Kidney (tissue), 14 donors: ENCODE results near the gene PAIP2B. TPM values are rescaled to one million over a fixed set of nuclear protein-coding genes. Genes with fewer than 3 reads are reported as not detected.
A peak's percentile ranks its signal among the peaks of the same experiment; 100 is the strongest.
"Not testable (repeated sequence)": the region's sequence is repeated elsewhere in the genome, so short reads cannot be mapped to it uniquely, and the experiment has no call there.

ENCODE experiments used
- DNase-seq, 5 donors: peaks; one replicate each; pipeline ENCODE4 v3.0.0-alpha.2; 2013 to 2020
- FAIRE-seq: peaks from 2 replicates; lab custom pipeline; 2012; peaks lifted over from hg19 to GRCh38; lab: Jason Lieb, UNC
- H3K27ac ChIP-seq, 2 donors: one replicate each; pipeline ENCODE4 v1.7.0; 2013; ENCODE audit warnings: low read depth in 2 of 2, low read length in 2 of 2, inconsistent platforms in 1 of 2
- H3K27me3 ChIP-seq: one replicate; pipeline ENCODE4 v1.7.1; 2013; ENCODE audit warnings: low read length, inconsistent platforms; ENCODE audit not compliant: control insufficient read depth, insufficient read depth
- H3K36me3 ChIP-seq, 3 donors: one replicate each; pipeline versions ENCODE4 v1.7.0 to v1.7.1; 2013; ENCODE audit warnings: low read length in 3 of 3, control low read depth in 1 of 3, inconsistent platforms in 1 of 3; ENCODE audit not compliant: insufficient read depth in 3 of 3, control insufficient read depth in 2 of 3
- H3K4me1 ChIP-seq, 3 donors: one replicate each; pipeline versions ENCODE4 v1.7.0 to v1.7.1; 2013; ENCODE audit warnings: low read length in 3 of 3, inconsistent platforms in 1 of 3, low read depth in 1 of 3; ENCODE audit not compliant: control insufficient read depth in 2 of 3, insufficient read depth in 2 of 3
- H3K4me3 ChIP-seq, 3 donors: one replicate each; pipeline versions ENCODE4 v1.7.0 to v1.8.1; 2013; ENCODE audit warnings: low read length in 3 of 3, control low read depth in 1 of 3, inconsistent platforms in 1 of 3
- H3K9ac ChIP-seq, 3 donors: one replicate each; pipeline versions ENCODE4 v1.7.0 to v1.7.1; 2013; ENCODE audit warnings: low read length in 3 of 3, control low read depth in 1 of 3, inconsistent platforms in 1 of 3
- H3K9me3 ChIP-seq, 3 donors: one replicate each; pipeline versions ENCODE4 v1.7.0 to v1.7.1; 2013; ENCODE audit warnings: low read length in 3 of 3, control low read depth in 1 of 3, inconsistent platforms in 1 of 3; ENCODE audit not compliant: control insufficient read depth in 2 of 3, insufficient read depth in 1 of 3
- intact Hi-C: fragments of 100-400 bp; cut with DNase I; formaldehyde crosslinking; loops from one replicate; pipeline ENCODE4 v1.11.1; 2022
- polyA plus RNA-seq: library from polyadenylated mRNA; stranded (reverse); fragments of 350-450 nt; fragmentation: Illumina TruSeq; extraction: RNeasy Lipid Tissue Mini Kit (QIAGEN cat#74804); gene quantifications from one replicate; pipeline ENCODE4 v1.2.3, GENCODE V29; 2014; ENCODE audit warnings: low read depth, low replicate concordance; ENCODE audit not compliant: insufficient read depth
- total RNA-seq: library from RNA; stranded (reverse); fragmentation: NEBNext Ultra II Directional; extraction: Animal tissue kit (Norgen Biotek cat#: 25700); gene quantifications from one replicate; pipeline ENCODE4 v1.2.1, GENCODE V29; 2021
- TF ChIP-seq, protein P1 (sequence below): IDR thresholded peaks from 3 replicates; pipeline ENCODE4 v1.5.1; 2012; ENCODE audit warnings: mild to moderate bottlenecking, moderate library complexity, borderline replicate concordance; ENCODE audit not compliant: insufficient read depth; ENCODE audit errors: extremely low read depth
- donor health status: control.
- donor health status: control.
- donor health status: control.
- donor health status: control.
- donor health status: control.
- donor health status: DM: yes; HTN: yes; CAD: no.
- donor health status: Normal renal cell carcinoma (clear cell type).

The PAIP2B gene
- total and polyA plus RNA-seq, 2 donors from 2014 or later, result 9.3 to 10.6 TPM

GRCh38 chr2:71190656-71191569 is 36.0 kb downstream of the PAIP2B start:
- Histone ChIP-seq H3K27ac (no peak overlapping the region), H3K9me3 (no peaks in the 10 kb centered on the region), H3K4me1 (no peaks in the 10 kb centered on the region), H3K27me3 (no peaks in the 10 kb centered on the region), H3K36me3 (peaks cover 0 to 3% (median 2%) of the 10 kb centered on the region in 3 donors), H3K4me3 (no peak overlapping the region), H3K9ac (no peak overlapping the region)
- DNase-seq (peak in 1 of 5 donors; percentile 30), FAIRE-seq (no peak)
- TF ChIP-seq, protein P1, sequence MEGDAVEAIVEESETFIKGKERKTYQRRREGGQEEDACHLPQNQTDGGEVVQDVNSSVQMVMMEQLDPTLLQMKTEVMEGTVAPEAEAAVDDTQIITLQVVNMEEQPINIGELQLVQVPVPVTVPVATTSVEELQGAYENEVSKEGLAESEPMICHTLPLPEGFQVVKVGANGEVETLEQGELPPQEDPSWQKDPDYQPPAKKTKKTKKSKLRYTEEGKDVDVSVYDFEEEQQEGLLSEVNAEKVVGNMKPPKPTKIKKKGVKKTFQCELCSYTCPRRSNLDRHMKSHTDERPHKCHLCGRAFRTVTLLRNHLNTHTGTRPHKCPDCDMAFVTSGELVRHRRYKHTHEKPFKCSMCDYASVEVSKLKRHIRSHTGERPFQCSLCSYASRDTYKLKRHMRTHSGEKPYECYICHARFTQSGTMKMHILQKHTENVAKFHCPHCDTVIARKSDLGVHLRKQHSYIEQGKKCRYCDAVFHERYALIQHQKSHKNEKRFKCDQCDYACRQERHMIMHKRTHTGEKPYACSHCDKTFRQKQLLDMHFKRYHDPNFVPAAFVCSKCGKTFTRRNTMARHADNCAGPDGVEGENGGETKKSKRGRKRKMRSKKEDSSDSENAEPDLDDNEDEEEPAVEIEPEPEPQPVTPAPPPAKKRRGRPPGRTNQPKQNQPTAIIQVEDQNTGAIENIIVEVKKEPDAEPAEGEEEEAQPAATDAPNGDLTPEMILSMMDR, result no peak
- intact Hi-C loops, result no loop called here

GRCh38 chr2:71187589-71187988 is 39.3 kb downstream of the PAIP2B start:
- H3K4me1 ChIP-seq, result no peaks in the 10 kb centered on the region
- DNase-seq, result no peak
- no peaks in the 10 kb centered on the region for H3K27me3 ChIP-seq
- H3K4me3 ChIP-seq, result no peak overlapping the region
- H3K9ac ChIP-seq, result no peak overlapping the region
- intact Hi-C loops, result no loop called here
- TF ChIP-seq, protein P1, result no peak
- no peak overlapping the region for H3K27ac ChIP-seq
- FAIRE-seq, result no peak
- peaks cover 0 to 3% (median 2%) of the 10 kb centered on the region in 3 donors for H3K36me3 ChIP-seq
- no peaks in the 10 kb centered on the region for H3K9me3 ChIP-seq

GRCh38 chr2:71186973-71187372 is 39.9 kb downstream of the PAIP2B start:
- DNase-seq (no peak), FAIRE-seq (no peak)
- intact Hi-C loops, result no loop called here
- Histone ChIP-seq H3K9ac (no peak overlapping the region), H3K9me3 (no peaks in the 10 kb centered on the region), H3K4me3 (no peak overlapping the region), H3K27me3 (no peaks in the 10 kb centered on the region), H3K4me1 (no peaks in the 10 kb centered on the region), H3K36me3 (peaks cover 0 to 3% (median 2%) of the 10 kb centered on the region in 3 donors), H3K27ac (no peak overlapping the region)
- TF ChIP-seq, protein P1, result no peak

DNA sequence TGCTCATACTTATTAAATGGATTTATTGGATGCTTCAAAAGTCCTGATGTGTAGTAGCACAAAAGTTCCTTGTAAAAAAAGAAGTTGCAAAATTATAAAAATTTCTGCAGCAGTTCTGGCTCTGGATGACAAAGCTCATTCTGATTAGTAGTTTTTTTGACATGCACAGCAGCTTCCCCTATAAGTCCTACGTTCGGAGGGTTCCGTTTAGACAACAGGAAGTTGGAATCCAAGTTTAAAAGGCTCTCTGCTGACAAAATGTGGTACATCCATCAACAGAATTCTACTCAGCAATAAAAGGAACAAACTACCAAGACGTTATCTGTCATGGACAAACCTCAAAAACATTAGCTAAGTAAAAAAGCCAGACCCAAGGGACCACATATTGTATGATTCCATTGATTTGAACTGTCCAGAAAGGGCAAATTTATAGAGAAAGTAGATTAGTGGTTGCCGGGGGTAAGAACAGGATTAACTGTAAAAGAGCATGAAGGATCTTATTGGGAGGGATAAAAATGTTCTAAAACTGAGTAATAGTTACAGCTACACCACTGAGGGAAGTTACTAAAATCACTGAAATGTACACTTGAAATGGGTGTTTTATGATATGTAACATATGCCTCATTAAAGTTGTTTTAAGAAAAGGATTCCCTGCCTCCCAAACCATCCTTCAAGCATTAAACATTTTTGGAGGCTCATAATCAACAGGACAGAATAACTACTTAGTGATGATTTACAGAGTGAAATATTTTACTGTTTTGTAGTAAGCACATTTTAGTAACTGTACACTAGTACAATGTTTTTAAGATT is 43.4 kb downstream of the PAIP2B start:
- H3K27ac ChIP-seq, intact Hi-C loops, H3K4me1 ChIP-seq, FAIRE-seq, H3K9me3 ChIP-seq, H3K36me3 ChIP-seq, H3K4me3 ChIP-seq, H3K27me3 ChIP-seq, H3K9ac ChIP-seq: not testable (repeated sequence)
- peak in 2 of 5 donors; percentile 7 to 12 for DNase-seq
